HG03460 (cell line): ENCODE measurements around the gene LMBRD1.

Source experiments
- ATAC-seq: cut with Tn5 transposase; IDR thresholded peaks from one replicate; pipeline ENCODE4 v1.9.1; 2021; ENCODE audit not compliant: unreplicated experiment

Gene LMBRD1

GRCh38 chr6:69647726-69648125 is 149.1 kb downstream of the LMBRD1 start:
- ATAC-seq = no peak

GRCh38 chr6:69643688-69644087 is 153.1 kb downstream of the LMBRD1 start:
- ATAC-seq = no peak

DNA sequence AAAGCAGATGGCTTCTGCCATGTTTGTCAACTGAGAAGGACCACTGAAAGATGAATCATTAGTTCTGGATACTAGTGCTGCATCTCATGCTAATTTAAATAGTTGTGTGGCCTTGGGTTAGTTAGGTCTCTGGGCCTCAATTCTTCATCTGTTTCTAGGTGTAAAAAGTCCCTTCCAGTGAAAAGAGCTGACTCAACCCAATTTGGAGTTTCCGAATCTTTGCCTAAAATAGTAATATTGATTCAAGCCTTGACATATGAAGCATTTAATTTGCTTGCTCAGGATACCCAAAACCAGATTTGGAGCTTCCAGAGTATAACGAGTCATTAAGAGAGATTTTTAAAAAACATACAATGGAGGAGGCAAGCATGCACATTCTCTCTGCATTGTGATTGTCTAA is 163.9 kb downstream of the LMBRD1 start:
- ATAC-seq = no peak

DNA sequence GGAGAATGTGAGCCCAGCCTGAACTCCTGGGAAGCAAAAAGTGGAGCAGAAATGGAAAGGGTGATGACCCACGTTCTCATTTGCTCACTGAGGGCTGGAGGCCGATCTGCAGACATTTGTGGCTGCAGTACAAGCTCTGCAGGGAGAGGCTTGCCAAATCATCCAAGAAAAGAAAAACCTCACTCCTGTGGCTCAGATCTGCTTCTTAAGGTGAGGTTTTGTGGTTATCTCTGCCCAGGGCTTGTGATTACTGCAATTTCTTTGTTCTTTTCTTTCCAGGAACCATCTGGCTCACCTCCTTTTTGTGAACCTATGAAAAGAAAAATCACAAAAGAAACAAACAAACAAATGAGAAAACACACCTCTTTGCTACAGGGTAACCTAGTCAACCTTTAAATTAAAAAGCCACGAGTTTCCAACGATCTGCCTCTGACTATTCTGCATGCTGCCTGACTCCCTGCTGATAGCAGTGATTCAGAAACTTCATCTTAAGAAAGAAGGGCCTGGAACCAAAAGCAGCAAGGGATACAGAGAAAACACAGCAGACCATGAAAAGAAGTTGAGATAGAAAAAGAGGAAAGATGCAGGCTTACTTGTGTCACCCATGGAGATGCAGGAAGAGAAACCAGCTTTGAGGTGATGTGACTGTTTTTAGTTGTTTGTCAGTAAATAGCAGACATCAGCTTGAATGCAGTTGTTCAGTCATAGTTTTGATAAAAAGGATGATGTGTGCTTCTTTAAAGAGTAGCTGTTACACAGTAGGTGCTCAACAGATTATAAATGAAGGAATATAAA is 165.1 kb downstream of the LMBRD1 start:
- no peak for ATAC-seq

DNA sequence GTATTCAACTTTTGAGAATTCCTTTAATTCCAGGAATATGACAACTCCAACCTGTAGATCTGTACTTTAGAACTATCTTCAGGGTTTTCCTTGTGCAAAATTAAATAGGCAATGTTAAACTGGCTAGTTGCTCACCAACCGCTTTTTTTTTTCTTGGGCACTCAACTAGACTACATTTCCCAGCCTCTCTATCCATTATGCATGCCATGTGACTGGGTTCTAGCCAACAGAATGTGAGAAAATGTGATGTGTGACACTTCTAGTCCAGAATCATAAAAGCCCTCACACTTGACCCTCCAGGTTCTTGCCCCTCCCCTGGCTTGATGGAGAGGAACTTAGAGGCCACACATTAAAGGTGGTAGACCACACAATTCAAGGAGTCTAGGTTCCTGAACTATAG is 166.0 kb downstream of the LMBRD1 start:
- ATAC-seq = no peak

GRCh38 chr6:69627625-69628024 is 169.2 kb downstream of the LMBRD1 start:
- ATAC-seq = no peak

DNA sequence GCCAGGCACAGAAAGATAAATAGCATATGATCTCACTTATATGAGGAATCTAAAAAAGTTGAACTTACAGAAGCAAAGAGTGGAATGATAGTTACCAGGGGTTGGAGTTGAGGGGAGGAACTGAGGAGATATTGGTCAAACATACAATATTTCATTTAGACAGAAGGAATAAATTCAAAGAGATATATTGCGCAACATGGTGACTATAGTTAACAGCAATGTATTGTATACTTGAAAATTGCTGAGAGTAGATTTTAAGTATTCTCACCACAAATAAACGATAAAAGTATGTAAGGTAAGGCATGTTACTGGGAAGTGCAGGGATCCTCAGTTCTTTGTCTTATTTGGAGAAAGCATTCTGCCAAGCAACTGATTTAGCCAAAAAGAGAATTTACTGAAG is 171.9 kb downstream of the LMBRD1 start:
- ATAC-seq = no peak
